ENCODE data around the gene SLC8A2. TPM values are rescaled to one million over a fixed set of nuclear protein-coding genes. Genes with fewer than 3 reads are reported as not detected.

SLC8A2 gene
- polyA plus RNA-seq, 1 donor from 2014 or later = 14.1 TPM

- H3K27me3 ChIP-seq (ENCODE audit: insufficient read depth, low read depth, low read length) = peaks cover 20% of the 10 kb centered on the region
- H3K27ac ChIP-seq (ENCODE audit: low read length) = no peak overlapping the region
- no peak overlapping the region for H3K4me3 ChIP-seq (ENCODE audit: low read length)
- no peak overlapping the region for H3K9ac ChIP-seq (ENCODE audit: low read length)
- TF ChIP-seq CTCF (IDR thresholded peaks at IDR 0.05; ENCODE audit: poor library complexity, severe bottlenecking) (no peak), EP300 (conservative IDR thresholded peaks at IDR 0.05; ENCODE audit: poor library complexity, severe bottlenecking) (no peak), TAF1 (IDR thresholded peaks at IDR 0.05; ENCODE audit: low read depth) (no peak), SMC3 (conservative IDR thresholded peaks at IDR 0.05; ENCODE audit: poor library complexity) (no peak), REST (IDR thresholded peaks at IDR 0.05; ENCODE audit: borderline replicate concordance) (no peak), RAD21 (conservative IDR thresholded peaks at IDR 0.05) (no peak)
- H2AFZ ChIP-seq (ENCODE audit: low read depth, low read length) = no peak overlapping the region
- H3K4me2 ChIP-seq (ENCODE audit: low read length) = no peak overlapping the region
- H3K79me2 ChIP-seq (replicated peaks; ENCODE audit: insufficient read depth, low read length) = no peaks in the 10 kb centered on the region
- H3K9me3 ChIP-seq (ENCODE audit: low read length) = no peaks in the 10 kb centered on the region
- H3K9me2 ChIP-seq (ENCODE audit: insufficient read depth, low read length) = no peaks in the 10 kb centered on the region
- H4K20me1 ChIP-seq (ENCODE audit: insufficient read depth) = no peaks in the 10 kb centered on the region
- no peaks in the 10 kb centered on the region for H3K36me3 ChIP-seq (ENCODE audit: insufficient read depth, low read length)
- H3F3A ChIP-seq (ENCODE audit: insufficient read depth, low read length, poor library complexity, severe bottlenecking) = no peaks in the 10 kb centered on the region
These were observed 38.6 kb downstream of the SLC8A2 start for GRCh38 chr19:47433121-47433520.

DNA sequence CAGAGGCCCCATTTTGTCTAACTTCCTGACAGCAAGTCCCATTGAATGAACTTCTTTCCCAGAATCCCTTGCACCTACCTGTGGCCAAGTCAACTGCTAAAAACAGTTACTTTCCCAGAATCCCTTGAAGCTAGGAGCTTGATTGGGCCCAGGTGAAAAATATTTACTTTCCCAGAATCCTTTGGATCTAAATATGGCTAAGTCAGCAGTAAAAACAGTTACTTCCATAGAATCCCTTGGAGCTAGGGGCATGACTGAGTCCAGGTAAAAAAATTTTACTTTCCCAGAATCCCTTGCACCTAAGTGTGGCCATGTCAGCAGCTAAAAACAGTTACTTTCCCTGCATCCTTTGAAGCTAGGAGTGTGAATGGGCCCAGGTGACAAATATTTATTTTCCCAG lies 39.2 kb downstream of the SLC8A2 start:
- H3K36me3 ChIP-seq (ENCODE audit: insufficient read depth, low read length) = no peaks in the 10 kb centered on the region
- no peak overlapping the region for H3K27ac ChIP-seq (ENCODE audit: low read length)
- no peak overlapping the region for H3K9ac ChIP-seq (ENCODE audit: low read length)
- no peak overlapping the region for H3K4me2 ChIP-seq (ENCODE audit: low read length)
- H3K4me3 ChIP-seq (ENCODE audit: low read length) = no peak overlapping the region
- H3K9me2 ChIP-seq (ENCODE audit: insufficient read depth, low read length) = no peaks in the 10 kb centered on the region
- H3K79me2 ChIP-seq (replicated peaks; ENCODE audit: insufficient read depth, low read length) = no peaks in the 10 kb centered on the region
- no peak overlapping the region for H2AFZ ChIP-seq (ENCODE audit: low read depth, low read length)
- no peaks in the 10 kb centered on the region for H3F3A ChIP-seq (ENCODE audit: insufficient read depth, low read length, poor library complexity, severe bottlenecking)
- no peaks in the 10 kb centered on the region for H3K9me3 ChIP-seq (ENCODE audit: low read length)
- TF ChIP-seq EZH2 (IDR thresholded peaks at IDR 0.05; ENCODE audit: borderline replicate concordance, insufficient read depth, low read length, poor library complexity, severe bottlenecking) = no peak
- no peak for TF ChIP-seq SMC3 (conservative IDR thresholded peaks at IDR 0.05; ENCODE audit: poor library complexity)
- TF ChIP-seq MXI1 (conservative IDR thresholded peaks at IDR 0.05; ENCODE audit: poor library complexity, severe bottlenecking) = no peak
- no peak for TF ChIP-seq CTCF (IDR thresholded peaks at IDR 0.05; ENCODE audit: poor library complexity, severe bottlenecking)
- no peak for TF ChIP-seq TAF1 (IDR thresholded peaks at IDR 0.05; ENCODE audit: low read depth)
- TF ChIP-seq RAD21 (conservative IDR thresholded peaks at IDR 0.05) = no peak
- no peak for TF ChIP-seq REST (IDR thresholded peaks at IDR 0.05; ENCODE audit: borderline replicate concordance)
- TF ChIP-seq EP300 (conservative IDR thresholded peaks at IDR 0.05; ENCODE audit: poor library complexity, severe bottlenecking) = no peak
- TF ChIP-seq POLR2AphosphoS5 (IDR thresholded peaks at IDR 0.05) = no peak
- no peaks in the 10 kb centered on the region for H4K20me1 ChIP-seq (ENCODE audit: insufficient read depth)
- peaks cover 20% of the 10 kb centered on the region for H3K27me3 ChIP-seq (ENCODE audit: insufficient read depth, low read depth, low read length)
